NCI-H748 treated with DMSO at 0.1 percent for 48 hours (cell line): ENCODE data around the gene ATXN1.

Experiments
- DNase-seq: peaks from one replicate; lab custom pipeline; 2025; lab: John Stamatoyannopoulos, UW

ATXN1 gene

DNA sequence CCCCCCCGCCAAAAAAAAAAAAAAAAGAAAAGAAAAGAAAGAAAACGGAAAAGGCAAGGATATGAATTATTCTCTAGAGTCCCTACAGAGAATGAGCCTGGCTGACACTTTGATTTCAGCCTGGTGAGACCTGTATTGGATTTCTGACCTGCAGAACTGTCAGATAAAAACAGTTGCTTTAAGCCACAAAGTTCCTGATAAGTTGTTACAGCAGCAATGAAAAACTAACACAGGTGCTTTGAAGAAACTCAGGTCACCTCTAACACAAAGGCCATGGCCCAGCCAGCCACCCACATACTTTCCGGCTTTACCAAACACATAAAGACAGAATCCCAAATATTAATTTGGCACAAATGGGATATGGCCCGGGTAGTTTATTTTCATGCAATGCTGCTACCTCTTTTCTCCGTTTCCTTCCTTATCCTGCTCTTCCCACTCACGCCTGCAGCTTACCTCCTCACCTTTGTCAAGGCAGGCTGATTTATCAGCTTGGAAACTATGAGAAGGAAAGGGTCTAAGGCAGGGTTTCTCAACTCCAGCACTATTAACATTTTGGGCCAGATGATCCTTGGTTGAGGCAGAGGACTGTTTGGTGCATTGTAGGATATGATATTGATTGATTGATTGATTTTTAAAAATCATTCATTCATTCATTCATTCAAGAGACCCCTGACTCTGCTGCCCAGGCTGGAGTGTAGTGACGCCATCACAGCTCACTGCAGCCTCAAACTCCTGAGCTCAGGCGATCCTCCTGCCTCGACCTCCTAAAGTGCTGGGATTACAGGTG, 88.1 kb downstream of the ATXN1 start:
- no peak for DNase-seq

DNA sequence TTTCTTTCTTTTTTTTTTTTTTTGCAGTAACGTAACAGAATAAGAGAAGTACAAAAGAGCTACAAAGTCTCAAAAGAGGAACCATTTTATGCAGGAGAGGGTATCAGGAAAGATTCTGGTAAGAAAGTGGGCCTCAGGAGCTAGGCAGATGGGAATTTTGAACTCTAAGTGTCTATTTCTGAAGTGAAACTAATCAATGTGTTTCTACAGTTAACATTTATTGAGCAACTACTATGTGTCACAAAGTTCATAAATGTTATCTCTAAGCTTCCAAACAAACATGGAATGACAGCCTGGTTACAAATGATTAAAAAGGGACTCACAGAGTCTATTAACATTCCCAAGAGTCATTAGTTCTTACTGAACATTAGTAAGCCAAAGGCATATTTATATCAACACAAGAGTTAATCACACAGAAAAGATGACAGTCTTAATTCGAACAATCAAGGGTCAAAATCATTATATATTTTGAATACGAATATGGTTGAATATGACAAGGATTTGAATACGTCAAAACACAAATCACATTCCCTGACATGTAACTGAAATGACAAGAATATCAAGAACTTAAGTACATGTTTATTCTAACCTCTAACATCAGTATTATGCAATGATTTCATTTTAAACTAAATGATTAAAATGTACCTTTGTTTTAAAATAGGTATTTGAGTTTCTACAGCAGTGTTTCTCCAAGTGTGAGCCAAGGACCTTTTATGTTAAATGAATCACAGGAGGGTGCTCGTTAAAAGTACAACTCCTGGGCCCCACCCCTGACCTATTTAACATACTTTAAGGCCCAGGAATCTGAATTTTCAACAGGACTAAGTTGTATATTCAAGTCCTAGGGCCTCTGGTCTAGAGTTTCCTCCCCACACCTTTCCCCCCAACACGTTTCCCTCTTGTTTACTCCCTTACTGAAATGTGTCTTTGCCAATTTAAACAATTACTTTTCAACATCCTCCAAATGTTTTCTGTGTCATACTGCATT, 89.7 kb downstream of the ATXN1 start:
- no peak for DNase-seq

DNA sequence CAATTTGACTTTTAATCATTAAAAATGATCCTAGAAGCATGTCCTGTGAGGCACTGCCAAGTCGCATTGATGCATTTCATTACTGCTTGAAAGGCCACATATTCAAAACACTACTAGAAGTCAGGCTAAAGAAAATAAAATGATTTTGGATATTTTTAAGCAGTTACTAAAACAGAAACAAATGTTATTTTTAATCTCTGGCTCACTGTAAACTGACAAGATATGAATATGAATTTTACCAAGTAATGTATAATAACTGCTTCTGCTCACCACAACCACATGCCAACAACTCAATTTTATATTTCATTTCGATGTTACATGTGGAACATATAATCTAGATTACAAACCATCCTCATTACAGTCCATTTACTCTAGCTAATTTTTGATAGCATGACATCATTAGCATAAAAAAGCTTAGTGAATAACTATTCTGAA, 90.6 kb downstream of the ATXN1 start:
- DNase-seq, result no peak

DNA sequence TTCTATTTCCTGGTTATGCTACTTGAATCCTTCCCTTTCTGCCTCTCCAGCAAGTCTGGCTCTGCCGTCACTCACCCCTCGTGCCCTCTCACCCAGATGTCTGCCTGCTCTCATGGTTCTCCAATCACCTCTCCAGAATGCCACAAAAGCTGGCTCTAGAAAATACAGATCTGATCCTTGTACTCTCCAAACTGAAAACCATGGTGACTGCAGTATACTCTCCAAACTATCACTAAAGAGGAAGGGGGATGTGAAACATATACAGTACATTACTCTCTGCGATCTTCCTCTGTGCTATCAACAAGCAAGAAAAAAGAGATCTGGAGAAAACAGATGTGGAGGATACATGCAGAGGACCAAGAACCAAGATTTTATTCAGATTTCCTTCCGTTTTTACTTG, 91.1 kb downstream of the ATXN1 start:
- no peak for DNase-seq

DNA sequence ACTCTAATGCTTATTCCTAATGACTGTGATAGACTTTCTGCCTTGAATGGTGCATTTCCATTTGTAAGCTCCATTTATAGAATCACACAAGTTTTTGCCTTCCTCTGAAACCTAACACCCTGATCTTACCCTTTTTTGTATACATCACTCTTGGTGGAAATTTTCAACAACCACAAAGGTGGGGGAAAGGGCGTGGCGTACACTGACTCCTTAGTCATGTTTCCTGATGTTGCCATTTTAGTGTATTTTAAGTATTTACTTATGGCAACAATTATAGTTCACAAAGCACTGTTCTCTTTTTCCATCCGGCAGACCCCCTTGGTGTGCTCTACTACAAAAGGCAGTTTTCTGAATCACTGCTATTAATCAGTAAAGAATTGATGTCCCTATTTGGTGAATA, 92.0 kb downstream of the ATXN1 start:
- DNase-seq, result peak; percentile 95

DNA sequence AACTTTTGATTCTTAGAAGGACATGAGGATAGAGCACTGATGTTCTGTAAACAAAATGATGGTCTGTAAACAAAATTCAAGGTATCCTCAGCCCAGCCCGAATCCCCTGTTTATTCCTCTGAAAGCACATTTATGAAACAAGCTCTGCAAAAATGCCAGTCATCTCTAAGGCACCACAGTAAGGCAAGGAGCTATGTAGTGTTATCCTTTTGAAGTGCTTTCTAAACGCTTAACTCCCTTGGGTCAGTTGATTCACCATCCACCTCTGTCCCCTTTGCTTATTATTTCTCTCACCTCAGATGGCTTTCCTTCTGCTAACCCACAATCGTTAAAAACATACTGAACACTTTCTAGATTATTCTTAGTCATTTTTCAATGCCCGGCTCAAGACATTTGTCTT, 93.8 kb downstream of the ATXN1 start:
- DNase-seq, result no peak

DNA sequence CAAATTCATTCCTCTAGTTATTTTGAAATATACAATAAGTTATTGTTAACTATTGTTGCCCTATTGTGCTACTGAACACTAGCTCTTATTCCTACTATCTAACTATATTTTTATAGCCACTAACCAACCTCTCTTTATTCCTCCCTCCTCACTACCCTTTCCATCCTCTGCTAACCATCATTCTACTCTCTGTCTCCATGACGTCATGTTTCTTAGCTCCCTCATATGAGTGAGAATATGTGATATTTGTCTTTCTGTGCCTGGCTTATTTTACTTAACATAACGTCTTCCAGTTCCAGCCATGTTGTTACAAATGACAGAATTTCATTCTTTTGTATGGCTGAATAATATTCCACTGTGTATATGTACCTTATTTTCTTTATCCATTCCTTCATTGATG, 95.3 kb downstream of the ATXN1 start:
- DNase-seq, result no peak

DNA sequence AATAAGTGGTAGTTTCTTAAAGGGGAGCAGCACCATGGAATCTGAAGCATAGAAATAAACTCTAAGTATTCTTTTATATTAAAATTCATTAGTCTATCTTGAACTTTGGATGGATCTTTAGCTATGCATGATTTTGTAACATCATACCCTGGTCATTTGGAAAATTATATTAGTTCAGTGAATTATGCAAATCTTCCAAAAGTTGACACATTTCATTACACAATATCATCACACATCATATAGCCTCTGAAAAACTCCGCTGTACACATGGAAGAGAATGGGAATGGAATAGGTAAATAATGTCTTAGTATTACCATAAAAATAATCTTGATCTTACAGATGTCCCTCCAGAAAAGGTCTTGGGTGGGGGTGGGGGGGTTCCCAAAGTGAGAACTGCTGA, 96.1 kb downstream of the ATXN1 start:
- no peak for DNase-seq

DNA sequence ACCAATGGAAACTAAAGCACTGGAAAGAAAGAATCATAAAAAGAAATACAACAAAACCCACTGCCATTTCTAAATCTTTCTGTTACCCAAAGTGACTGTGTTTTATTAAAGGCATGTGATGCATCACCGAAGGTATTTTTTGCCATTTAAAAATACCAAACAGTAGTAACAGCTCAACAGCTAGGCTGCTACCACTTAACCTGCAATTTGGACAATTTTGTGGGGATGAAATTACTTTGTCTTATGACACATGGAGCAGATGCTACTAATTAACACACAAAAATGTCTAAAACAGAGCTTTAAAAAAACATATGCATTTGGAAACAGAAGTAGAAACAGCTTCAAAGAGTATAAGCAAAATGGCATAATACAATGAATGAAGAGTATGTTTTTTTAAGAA, 97.4 kb downstream of the ATXN1 start:
- DNase-seq, result no peak

DNA sequence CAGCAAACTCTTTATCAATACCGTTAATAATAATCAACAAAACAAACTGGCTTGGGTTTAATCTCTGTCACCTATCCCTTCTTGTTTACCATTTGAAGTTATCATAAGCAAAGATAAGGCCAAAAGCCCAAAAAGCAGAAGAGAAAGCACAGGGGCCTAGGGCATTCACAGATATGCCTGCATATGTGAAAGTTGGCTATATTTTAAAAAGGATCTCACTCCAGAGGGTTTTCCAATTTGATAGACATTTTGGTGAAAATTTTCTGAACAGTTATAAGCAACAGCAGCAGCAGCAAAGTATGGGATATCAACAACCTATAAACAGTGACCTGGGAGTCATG, 101.1 kb downstream of the ATXN1 start:
- no peak for DNase-seq

DNA sequence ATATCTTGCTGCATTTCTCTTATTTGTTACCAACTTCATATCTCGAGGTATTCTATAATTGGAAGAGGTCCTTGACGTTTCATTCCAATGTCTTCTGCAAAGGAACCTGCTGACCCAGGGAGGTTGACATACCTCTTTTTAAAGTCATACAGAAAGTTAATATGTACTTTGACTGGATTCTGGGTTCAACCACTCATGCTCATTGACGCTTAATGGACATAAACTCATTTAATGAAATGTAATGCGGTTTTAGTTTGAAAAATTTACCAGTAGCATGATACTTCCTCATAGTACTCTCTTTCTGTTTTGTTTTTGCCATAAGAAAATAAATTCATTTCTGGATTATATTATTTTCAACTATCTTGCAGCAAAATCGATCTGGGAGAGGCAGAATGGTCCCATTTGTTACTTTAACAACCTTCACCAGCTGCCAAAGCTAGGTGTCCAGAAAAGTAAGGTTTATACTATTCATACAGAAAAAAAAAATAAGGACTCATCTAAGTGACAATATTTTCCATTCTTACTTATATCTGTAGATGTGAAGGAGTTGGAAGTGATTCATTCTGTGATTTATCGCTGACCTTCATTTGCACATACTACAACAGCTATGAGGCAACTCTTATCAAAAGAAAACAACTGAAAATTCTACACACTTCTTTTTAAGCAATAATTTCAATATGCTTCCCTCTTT, 101.6 kb downstream of the ATXN1 start:
- DNase-seq, result no peak

DNA sequence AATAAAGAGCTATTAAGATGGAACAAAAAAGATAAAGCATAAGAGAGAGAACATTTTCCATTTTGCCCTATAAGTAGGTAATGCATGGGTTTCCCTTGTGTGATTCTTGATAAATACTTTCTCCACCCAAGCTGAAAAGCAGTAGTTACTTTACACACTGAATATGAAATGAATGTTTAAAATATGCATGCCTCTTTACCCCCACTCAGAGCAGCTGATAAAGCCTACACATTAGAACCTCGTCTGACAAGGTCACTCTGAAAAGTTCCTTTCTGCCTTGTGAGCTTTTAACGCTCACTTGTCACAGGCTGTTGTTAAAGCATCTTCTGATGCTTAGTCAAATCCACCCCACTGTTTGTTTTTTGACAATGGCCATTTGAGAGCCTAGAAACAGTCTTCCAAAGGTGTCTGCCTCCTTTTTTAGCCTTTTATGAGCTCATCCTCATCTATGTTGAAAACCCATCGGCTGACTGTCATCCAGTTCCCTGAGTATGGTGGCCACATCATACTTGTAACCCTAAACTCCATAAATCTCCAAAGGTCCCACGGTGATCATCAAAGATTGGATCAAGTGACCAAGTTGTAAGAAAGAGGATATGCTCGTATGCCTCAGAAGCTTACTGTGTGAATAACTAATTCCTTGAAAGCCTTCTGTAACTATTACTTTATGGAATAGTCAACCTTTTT, 102.8 kb downstream of the ATXN1 start:
- no peak for DNase-seq

DNA sequence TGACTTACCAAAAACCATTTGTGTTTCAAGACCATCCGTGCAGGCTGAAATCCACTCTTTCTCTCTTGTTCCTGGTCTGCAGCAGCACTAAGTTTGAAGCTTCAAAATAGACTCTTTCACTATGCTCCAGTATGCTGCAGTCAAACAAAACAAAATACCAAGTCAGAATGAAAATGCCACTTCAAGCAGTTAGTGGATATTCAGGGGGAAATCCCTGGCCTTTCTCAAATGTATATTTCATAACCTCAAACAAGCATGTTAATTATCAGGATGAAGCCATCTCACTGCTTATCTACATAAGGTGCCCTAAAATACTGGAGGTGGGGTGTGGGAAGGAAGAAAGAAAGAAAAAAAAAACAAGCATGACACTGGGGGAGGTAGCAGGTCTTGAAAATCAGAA, 103.5 kb downstream of the ATXN1 start:
- DNase-seq, result no peak

DNA sequence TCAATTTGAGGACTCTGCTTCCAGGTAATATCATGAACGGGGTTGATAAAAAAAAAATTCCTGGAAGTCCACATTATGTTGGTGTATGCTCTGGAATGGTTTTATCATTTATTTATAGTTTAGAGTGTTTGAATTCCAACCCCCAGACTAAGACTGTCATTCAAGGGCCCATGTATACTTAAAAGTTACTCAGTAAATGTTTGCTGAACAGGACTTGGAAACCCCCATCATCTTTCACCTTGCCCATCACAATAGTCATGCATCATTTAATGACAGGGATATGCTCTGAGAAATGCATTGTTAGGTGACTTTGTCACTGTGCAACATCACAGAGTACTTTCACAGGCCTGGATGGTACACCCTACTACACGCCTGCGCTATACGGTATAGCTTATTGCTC, 104.8 kb downstream of the ATXN1 start:
- DNase-seq, result no peak

DNA sequence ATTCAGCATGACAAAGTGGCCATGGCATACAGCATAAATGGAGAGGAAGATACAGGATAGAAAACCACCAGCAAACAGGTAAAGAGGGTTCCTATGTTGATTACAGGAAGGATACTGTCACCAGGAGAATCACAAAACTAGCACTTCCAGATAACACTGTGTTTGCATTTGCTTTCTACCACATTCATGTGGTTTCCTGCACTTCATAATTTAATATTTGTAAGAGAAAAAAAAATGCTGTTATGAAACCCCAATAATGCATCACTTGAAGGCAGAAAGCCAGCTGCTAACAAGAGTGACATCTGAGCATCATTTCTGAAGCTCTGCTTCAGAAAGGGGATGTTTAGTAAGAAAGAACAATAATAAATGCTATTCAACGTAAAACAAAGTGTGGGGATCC, 106.6 kb downstream of the ATXN1 start:
- no peak for DNase-seq

DNA sequence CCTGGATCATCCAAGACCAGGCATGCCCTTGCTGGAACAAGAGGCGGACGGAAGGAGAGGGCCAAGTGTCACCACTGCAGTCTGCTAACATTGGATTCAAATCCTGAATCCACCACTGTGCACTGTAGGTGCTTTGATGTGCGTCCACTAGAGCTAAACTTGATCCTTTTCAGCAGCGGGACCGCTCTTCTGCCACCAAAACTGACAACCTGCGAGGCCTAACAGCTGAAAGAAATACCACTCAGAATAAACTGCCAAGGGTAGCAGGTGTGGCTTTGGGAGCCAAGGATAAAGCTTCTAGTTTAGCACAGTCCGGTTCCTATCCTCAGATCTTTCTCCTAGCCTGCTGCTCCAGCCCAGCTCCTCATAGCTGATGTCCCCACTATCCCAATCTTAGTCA, 108.0 kb downstream of the ATXN1 start:
- DNase-seq, result no peak

DNA sequence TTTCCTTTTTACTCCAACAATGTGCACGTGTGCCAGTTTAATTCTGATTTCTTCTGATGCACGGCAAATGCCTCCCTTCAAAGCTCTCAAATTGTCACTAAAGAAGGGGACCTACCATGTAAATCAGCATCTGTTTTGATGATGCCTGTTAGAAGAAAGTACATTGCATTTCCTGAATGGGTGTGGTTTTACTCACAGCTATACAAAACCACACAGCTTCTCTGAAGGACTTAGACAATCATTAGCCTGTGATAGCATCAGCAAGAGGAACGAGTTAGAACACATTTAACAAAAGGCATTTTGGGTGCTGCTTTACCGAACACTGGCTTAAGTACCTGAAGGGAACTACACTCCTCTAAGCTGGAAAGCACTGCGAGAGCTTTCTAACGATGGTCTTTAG, 109.4 kb downstream of the ATXN1 start:
- no peak for DNase-seq

DNA sequence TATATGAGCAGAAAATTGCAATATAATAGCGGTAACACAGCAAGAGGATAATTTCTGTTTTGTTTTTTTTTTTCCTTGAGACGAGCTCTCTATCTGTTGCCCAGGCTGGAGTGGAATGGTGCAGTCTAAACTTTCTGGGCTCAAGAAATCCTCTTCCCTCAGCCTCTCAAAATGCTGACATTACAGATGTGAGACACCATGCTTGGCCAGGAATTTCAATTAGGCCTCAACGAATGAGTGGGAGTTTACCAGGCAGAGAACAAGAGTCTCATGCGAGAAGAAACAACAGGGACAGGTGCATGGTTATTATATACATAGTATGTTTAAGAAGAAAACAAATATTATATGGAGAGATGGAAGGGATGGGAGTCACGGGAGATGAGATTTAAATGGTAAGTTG, 111.4 kb downstream of the ATXN1 start:
- DNase-seq, result no peak

DNA sequence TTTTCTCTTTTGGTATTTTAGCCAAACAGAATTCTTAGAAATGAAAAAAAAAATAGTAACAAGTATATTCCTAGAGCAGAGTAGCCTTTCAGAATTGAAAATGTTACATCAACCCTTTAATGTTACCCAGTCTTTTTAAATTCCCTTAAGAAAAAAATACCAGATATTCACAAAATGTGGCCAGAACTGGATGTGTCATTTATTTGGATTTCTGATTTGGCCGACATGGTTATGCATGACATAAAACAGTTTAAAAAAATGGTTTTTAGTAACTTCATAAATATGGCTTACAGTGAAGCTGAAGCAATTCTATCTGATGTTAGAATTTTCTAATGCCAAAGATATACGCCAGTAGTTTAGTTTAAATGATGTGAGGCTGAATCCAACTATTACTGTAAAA, 112.0 kb downstream of the ATXN1 start:
- DNase-seq, result no peak

DNA sequence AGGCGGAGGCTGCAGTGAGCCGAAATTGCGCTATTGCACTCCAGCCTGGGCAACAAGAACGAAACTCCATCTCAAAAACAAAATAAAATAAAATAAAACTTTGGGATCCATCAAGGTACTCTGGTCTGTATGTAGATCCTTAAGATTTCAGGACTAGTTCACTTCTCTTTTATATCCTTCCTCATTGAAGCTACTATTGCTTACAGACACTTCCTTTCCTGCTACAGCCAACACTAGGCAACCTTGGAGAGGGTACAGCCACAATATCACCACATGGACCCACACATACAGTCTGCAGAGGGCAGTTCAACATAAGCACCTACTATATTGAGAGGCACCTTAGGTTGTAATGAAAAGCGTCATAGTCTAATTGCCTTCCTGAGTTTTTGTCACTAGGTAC, 113.3 kb downstream of the ATXN1 start:
- no peak for DNase-seq

DNA sequence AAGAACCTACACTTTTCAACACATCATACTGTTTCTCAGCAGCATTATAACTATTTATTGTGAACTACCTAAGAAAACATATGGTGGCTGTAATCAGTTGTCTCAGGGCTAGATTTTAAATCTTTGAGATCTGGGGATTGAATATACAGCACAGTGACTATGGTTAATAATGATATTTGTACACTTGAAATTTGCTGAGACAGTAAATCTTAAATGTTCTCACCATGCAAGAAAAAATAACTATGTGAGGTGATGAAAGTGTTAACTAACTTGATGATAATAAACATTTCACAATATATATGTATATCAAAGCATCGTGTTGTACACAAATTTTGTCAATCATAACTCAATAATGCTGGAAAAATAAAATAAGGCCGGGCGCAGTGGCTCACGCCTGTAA, 113.8 kb downstream of the ATXN1 start:
- DNase-seq, result no peak
